H1 (cell line): ENCODE data around the gene PLCXD1.

ENCODE experiments used
- BACH1 ChIP-seq: IDR thresholded peaks from 2 replicates; pipeline ENCODE4 v1.6.1; 2012; ENCODE audit warnings: low read length, improper control_type of control experiment
- CBX5 ChIP-seq: fragments of 300-800, 300-1000 bp; sonication (generic); IDR thresholded peaks from 2 replicates; pipeline ENCODE4 v1.7.1; 2016; ENCODE audit warnings: antibody characterized with exemption, low read length, low read depth
- EP300 ChIP-seq, 2 experiments: IDR thresholded peaks; 1 replicate in 1 of 2; 2 replicates in 1 of 2; pipeline ENCODE4 v1.6.1; 2011 to 2012; ENCODE audit warnings: low read depth in 2 of 2, low read length in 2 of 2, mild to moderate bottlenecking in 2 of 2, borderline replicate concordance in 1 of 2, inconsistent platforms in 1 of 2, moderate library complexity in 1 of 2
- EZH2 ChIP-seq: fragments of 200-600 bp; sonication (generic); IDR thresholded peaks from 2 replicates; pipeline ENCODE4 v1.7.1; 2012; ENCODE audit warnings: low read depth, mild to moderate bottlenecking, moderate library complexity, low read length, inconsistent platforms; ENCODE audit not compliant: severe bottlenecking
- MAFK ChIP-seq: IDR thresholded peaks from 2 replicates; pipeline ENCODE4 v1.6.1; 2012; ENCODE audit warnings: low read depth, mild to moderate bottlenecking, improper control_type of control experiment, low read length
- TF ChIP-seq, protein P1 (sequence below): IDR thresholded peaks from 2 replicates; pipeline ENCODE4 v1.6.1; 2012; ENCODE audit warnings: inconsistent platforms

DNA sequence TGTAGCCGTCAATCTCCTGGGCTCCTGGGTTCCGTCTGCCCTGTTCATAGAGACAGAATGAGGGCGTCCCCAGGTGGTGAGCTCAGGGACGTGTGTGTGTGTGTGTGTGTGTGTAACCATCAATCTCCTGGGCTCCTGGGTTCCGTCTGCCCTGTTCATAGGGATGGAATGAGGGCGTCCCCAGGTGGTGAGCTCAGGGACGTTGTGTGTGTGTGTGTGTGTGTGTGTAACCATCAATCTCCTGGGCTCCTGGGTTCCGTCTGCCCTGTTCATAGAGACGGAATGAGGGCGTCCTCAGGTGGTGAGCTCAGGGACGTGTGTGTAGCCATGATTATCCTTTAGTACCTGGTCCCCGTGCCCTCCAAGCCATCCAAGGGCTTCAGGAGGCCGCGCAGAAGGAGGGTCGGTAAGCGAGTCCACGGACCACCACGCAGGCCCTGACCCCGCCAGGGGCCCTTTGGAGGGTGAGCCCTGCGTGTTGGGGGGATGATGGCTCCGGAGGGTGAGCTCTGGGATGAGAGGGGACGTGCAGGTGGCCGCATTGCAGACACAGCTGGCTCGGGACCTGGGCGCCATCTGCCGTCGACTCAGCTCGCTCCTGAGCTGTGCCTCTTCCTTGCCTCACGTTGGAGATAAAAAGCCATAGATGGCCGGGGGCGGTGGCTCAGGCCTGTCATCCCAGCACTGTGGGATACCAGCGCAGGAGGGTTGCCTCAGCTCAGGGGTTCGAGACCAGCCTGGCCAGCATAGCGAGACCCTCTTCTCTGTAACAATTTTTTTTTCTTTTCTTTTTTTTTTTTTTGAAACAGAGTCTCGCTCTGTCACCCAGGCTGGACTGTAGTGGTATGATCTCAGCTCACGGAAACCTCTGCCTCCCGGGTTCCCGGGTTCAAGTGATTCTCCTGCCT is 42.8 kb downstream of the PLCXD1 start:
- no peak for TF ChIP-seq CBX5
- TF ChIP-seq MAFK = no peak
- TF ChIP-seq, protein P1, sequence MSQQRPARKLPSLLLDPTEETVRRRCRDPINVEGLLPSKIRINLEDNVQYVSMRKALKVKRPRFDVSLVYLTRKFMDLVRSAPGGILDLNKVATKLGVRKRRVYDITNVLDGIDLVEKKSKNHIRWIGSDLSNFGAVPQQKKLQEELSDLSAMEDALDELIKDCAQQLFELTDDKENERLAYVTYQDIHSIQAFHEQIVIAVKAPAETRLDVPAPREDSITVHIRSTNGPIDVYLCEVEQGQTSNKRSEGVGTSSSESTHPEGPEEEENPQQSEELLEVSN = no peak
- TF ChIP-seq EP300 (IDR thresholded peaks at IDR 0.05; ENCODE audit: borderline replicate concordance in 1 of 2, low read depth in 2 of 2, low read length in 2 of 2) = no peak
- no peak for TF ChIP-seq EZH2
- no peak for TF ChIP-seq BACH1
